Activated CD4-positive, alpha-beta T cell treated with anti-CD3 and anti-CD28 coated beads, Interleukin-2, amount 10 ng/mL, durations not matched to agents 7 days and 5 days (primary cell): ENCODE results near the gene HNF1B. TPM values are rescaled to one million over a fixed set of nuclear protein-coding genes. Genes with fewer than 3 reads are reported as not detected.
"Not testable (repeated sequence)": the region's sequence is repeated elsewhere in the genome, so short reads cannot be mapped to it uniquely, and the experiment has no call there.

Experiments
- CTCF ChIA-PET: fragments of 350-600 bp; sonication (Branson Sonifier 250); formaldehyde crosslinking; loops from one replicate; lab custom pipeline; 2021; ENCODE audit warnings: antibody characterized with exemption; lab: Charles Lee
- POLR2A ChIA-PET: fragments of 350-600 bp; sonication (Branson Sonifier 250); formaldehyde crosslinking; loops from one replicate; lab custom pipeline; 2021; ENCODE audit warnings: antibody characterized with exemption; lab: Charles Lee
- DNase-seq: peaks from one replicate; pipeline ENCODE4 v3.0.0-alpha.2; 2020
- H3K27ac Mint-ChIP-seq: one replicate; pipeline ENCODE4 v1.8.0; 2021; ENCODE audit warnings: mild to moderate bottlenecking, moderate library complexity, mixed read lengths
- H3K27me3 Mint-ChIP-seq: one replicate; pipeline ENCODE4 v1.8.0; 2021; ENCODE audit warnings: mixed read lengths
- H3K36me3 Mint-ChIP-seq: one replicate; pipeline ENCODE4 v1.8.0; 2021; ENCODE audit warnings: low read depth, mixed read lengths
- H3K4me1 Mint-ChIP-seq: one replicate; pipeline ENCODE4 v1.8.0; 2021; ENCODE audit warnings: mixed read lengths
- H3K4me3 Mint-ChIP-seq: one replicate; pipeline ENCODE4 v1.8.0; 2021; ENCODE audit warnings: mild to moderate bottlenecking, moderate library complexity, mixed read lengths
- H3K9me3 Mint-ChIP-seq: one replicate; pipeline ENCODE4 v1.8.0; 2021; ENCODE audit warnings: mixed read lengths
- total RNA-seq, 2 experiments: library from RNA; stranded (reverse); gene quantifications; one replicate each; pipeline ENCODE4 v1.2.3, GENCODE V29; 2021

HNF1B gene
- total RNA-seq, 2 experiments from 2014 or later: 0.08 TPM; not detected in 1

- POLR2A ChIA-PET: no interaction called here
- no peaks in the 10 kb centered on the region for H3K9me3 Mint-ChIP-seq
Measured at GRCh38 chr17:37689317-37689716, 55.5 kb downstream of the HNF1B start.

GRCh38 chr17:37683454-37683984 lies 61.3 kb downstream of the HNF1B start:
- Mint-ChIP-seq H3K27ac (no peak overlapping the region), H3K36me3 (no peaks in the 10 kb centered on the region), H3K4me1 (peaks cover 21% of the 10 kb centered on the region), H3K9me3 (no peaks in the 10 kb centered on the region), H3K4me3 (no peak overlapping the region), H3K27me3 (peaks cover 5% of the 10 kb centered on the region)
- peak; percentile 27 for DNase-seq
- POLR2A ChIA-PET: no interaction called here
- CTCF ChIA-PET: no interaction called here

More at GRCh38 chr17:37689317-37689716, 55.5 kb downstream of the HNF1B start:
- peaks cover 3% of the 10 kb centered on the region for H3K27me3 Mint-ChIP-seq
- H3K4me1 Mint-ChIP-seq: no peaks in the 10 kb centered on the region
- H3K27ac Mint-ChIP-seq: no peak overlapping the region
- H3K36me3 Mint-ChIP-seq: no peaks in the 10 kb centered on the region
- no peak for DNase-seq
- no peak overlapping the region for H3K4me3 Mint-ChIP-seq
- CTCF ChIA-PET: no interaction called here

- CTCF ChIA-PET: no interaction called here
- no peaks in the 10 kb centered on the region for H3K36me3 Mint-ChIP-seq
Measured at GRCh38 chr17:37682007-37682406, 62.9 kb downstream of the HNF1B start.

GRCh38 chr17:37679995-37680394 lies 64.9 kb downstream of the HNF1B start:
- H3K4me3 Mint-ChIP-seq, H3K27ac Mint-ChIP-seq, H3K9me3 Mint-ChIP-seq, CTCF ChIA-PET, DNase-seq, POLR2A ChIA-PET, H3K36me3 Mint-ChIP-seq: not testable (repeated sequence)
- H3K27me3 Mint-ChIP-seq: peaks cover 22% of the 10 kb centered on the region
- H3K4me1 Mint-ChIP-seq: peaks cover 21% of the 10 kb centered on the region

More at GRCh38 chr17:37682007-37682406, 62.9 kb downstream of the HNF1B start:
- POLR2A ChIA-PET: no interaction called here
- Mint-ChIP-seq H3K27ac (no peak overlapping the region), H3K4me1 (peaks cover 21% of the 10 kb centered on the region), H3K4me3 (no peak overlapping the region), H3K27me3 (peaks cover 11% of the 10 kb centered on the region), H3K9me3 (peaks cover 2% of the 10 kb centered on the region)
- DNase-seq: no peak

GRCh38 chr17:37678036-37678435 lies 66.8 kb downstream of the HNF1B start:
- Mint-ChIP-seq H3K4me3 (no peak overlapping the region), H3K27ac (no peak overlapping the region), H3K27me3 (peaks cover 26% of the 10 kb centered on the region), H3K4me1 (peaks cover 9% of the 10 kb centered on the region), H3K9me3 (peaks cover 2% of the 10 kb centered on the region), H3K36me3 (no peaks in the 10 kb centered on the region)
- ChIA-PET POLR2A (no interaction called here), CTCF (no interaction called here)
- DNase-seq: no peak

GRCh38 chr17:37677021-37677420 lies 67.8 kb downstream of the HNF1B start:
- Mint-ChIP-seq H3K27me3 (peaks cover 26% of the 10 kb centered on the region), H3K4me3 (no peak overlapping the region), H3K9me3 (peaks cover 2% of the 10 kb centered on the region), H3K27ac (no peak overlapping the region), H3K4me1 (peaks cover 5% of the 10 kb centered on the region), H3K36me3 (no peaks in the 10 kb centered on the region)
- POLR2A ChIA-PET: no interaction called here
- no peak for DNase-seq
- CTCF ChIA-PET: interaction anchor here (0.6 to 0.7 kb wide), 2 partner anchors 115 to 696 kb away, joined by 3 to 4 read pairs; no protein-coding TSS in a partner anchor

- peaks cover 2% of the 10 kb centered on the region for H3K9me3 Mint-ChIP-seq
Measured at GRCh38 chr17:37676115-37676925, 68.5 kb downstream of the HNF1B start.

GRCh38 chr17:37674511-37674910 lies 70.3 kb downstream of the HNF1B start:
- ChIA-PET CTCF (no interaction called here), POLR2A (no interaction called here)
- Mint-ChIP-seq H3K27me3 (peaks cover 24% of the 10 kb centered on the region), H3K4me1 (no peaks in the 10 kb centered on the region), H3K36me3 (no peaks in the 10 kb centered on the region), H3K4me3 (no peak overlapping the region), H3K9me3 (peaks cover 2% of the 10 kb centered on the region), H3K27ac (no peak overlapping the region)
- no peak for DNase-seq

More at GRCh38 chr17:37676115-37676925, 68.5 kb downstream of the HNF1B start:
- H3K36me3 Mint-ChIP-seq: no peaks in the 10 kb centered on the region
- no peak overlapping the region for H3K27ac Mint-ChIP-seq
- CTCF ChIA-PET: interaction anchor here (0.9 kb wide), 1 partner anchor 9 kb away, joined by 3 read pairs; no protein-coding TSS in a partner anchor
- POLR2A ChIA-PET: no interaction called here
- H3K4me3 Mint-ChIP-seq: no peak overlapping the region
- no peaks in the 10 kb centered on the region for H3K4me1 Mint-ChIP-seq
- no peak for DNase-seq
- peaks cover 26% of the 10 kb centered on the region for H3K27me3 Mint-ChIP-seq

- Mint-ChIP-seq H3K4me3 (no peak overlapping the region), H3K27me3 (peaks cover 20% of the 10 kb centered on the region), H3K36me3 (no peaks in the 10 kb centered on the region), H3K9me3 (peaks cover under 1% of the 10 kb centered on the region), H3K27ac (no peak overlapping the region), H3K4me1 (no peaks in the 10 kb centered on the region)
- DNase-seq: no peak
- POLR2A ChIA-PET: no interaction called here
- CTCF ChIA-PET: no interaction called here
Measured at GRCh38 chr17:37673386-37673785, 71.5 kb downstream of the HNF1B start.

- no peaks in the 10 kb centered on the region for H3K4me1 Mint-ChIP-seq
- no peak overlapping the region for H3K4me3 Mint-ChIP-seq
- H3K36me3 Mint-ChIP-seq: no peaks in the 10 kb centered on the region
- H3K27me3 Mint-ChIP-seq: peaks cover 16% of the 10 kb centered on the region
- DNase-seq: no peak
- ChIA-PET POLR2A (no interaction called here), CTCF (no interaction called here)
- H3K27ac Mint-ChIP-seq: no peak overlapping the region
- no peaks in the 10 kb centered on the region for H3K9me3 Mint-ChIP-seq
Measured at GRCh38 chr17:37672548-37673078, 72.2 kb downstream of the HNF1B start.

GRCh38 chr17:37671824-37672547 lies 72.9 kb downstream of the HNF1B start:
- H3K4me1 Mint-ChIP-seq: no peaks in the 10 kb centered on the region
- no peak overlapping the region for H3K4me3 Mint-ChIP-seq
- no peaks in the 10 kb centered on the region for H3K9me3 Mint-ChIP-seq
- ChIA-PET CTCF (interaction anchor here (1.7 kb wide), 1 partner anchor 11 kb away, joined by 4 read pairs; no protein-coding TSS in a partner anchor), POLR2A (no interaction called here)
- no peaks in the 10 kb centered on the region for H3K36me3 Mint-ChIP-seq
- no peak for DNase-seq
- H3K27ac Mint-ChIP-seq: no peak overlapping the region
- peaks cover 15% of the 10 kb centered on the region for H3K27me3 Mint-ChIP-seq

GRCh38 chr17:37671028-37671823 lies 73.6 kb downstream of the HNF1B start:
- CTCF ChIA-PET: interaction anchor here (1.7 kb wide), 1 partner anchor 10 kb away, joined by 4 read pairs; no protein-coding TSS in a partner anchor
- POLR2A ChIA-PET: no interaction called here
- Mint-ChIP-seq H3K9me3 (no peaks in the 10 kb centered on the region), H3K27me3 (peaks cover 7% of the 10 kb centered on the region), H3K36me3 (no peaks in the 10 kb centered on the region), H3K4me3 (no peak overlapping the region), H3K27ac (no peak overlapping the region), H3K4me1 (no peaks in the 10 kb centered on the region)
- no peak for DNase-seq
